ENCODE data around the gene OSBPL3.

OSBPL3 gene

DNA sequence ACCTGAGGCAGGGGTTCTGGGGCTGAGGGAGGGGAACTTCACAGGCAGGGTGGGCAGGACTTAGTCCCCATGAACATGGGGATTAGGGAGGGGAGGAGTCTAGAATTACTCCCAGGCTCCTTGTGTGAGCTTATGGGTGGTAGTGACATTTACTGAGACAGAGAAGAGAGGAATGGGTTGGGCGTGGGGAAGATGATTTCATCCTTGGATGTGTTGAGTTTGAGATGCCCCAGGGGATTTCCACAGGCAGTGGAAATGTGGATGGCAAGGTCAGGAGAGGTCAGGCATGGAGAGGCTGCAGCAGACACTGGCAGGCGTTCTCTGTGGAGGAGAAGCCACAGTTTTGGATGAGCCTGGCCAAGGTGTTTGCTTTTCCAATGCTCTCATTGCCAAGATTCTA is 196.3 kb downstream of the OSBPL3 start:
- no peaks in the 10 kb centered on the region for H3K36me3 ChIP-seq
- H3K27ac ChIP-seq, result no peak overlapping the region
- no peak overlapping the region for H3K4me3 ChIP-seq (ENCODE audit: low read depth, low read length)
- DNase-seq, result no peak
- no peaks in the 10 kb centered on the region for H3K27me3 ChIP-seq (ENCODE audit: insufficient read depth, low read depth, severe bottlenecking)
- TF ChIP-seq CTCF (IDR thresholded peaks at IDR 0.05; ENCODE audit: low read depth, low read length), result no peak
- peaks cover 2% of the 10 kb centered on the region for H3K9me3 ChIP-seq (ENCODE audit: severe bottlenecking)

- Histone ChIP-seq H3K36me3 (no peaks in the 10 kb centered on the region), H3K4me3 (ENCODE audit: low read depth, low read length) (no peak overlapping the region), H3K27me3 (ENCODE audit: insufficient read depth, low read depth, severe bottlenecking) (no peaks in the 10 kb centered on the region), H3K27ac (no peak overlapping the region), H3K9me3 (ENCODE audit: severe bottlenecking) (peaks cover 2% of the 10 kb centered on the region)
- no peak for DNase-seq
- TF ChIP-seq CTCF (IDR thresholded peaks at IDR 0.05; ENCODE audit: low read depth, low read length), result no peak
Observed at GRCh38 chr7:24781106-24781505, 198.9 kb downstream of the OSBPL3 start.

- Histone ChIP-seq H3K27ac (peak overlapping the region; percentile 57; the same call in 1 of the 2 replicates), H3K36me3 (no peaks in the 10 kb centered on the region), H3K9me3 (ENCODE audit: severe bottlenecking) (peaks cover 2% of the 10 kb centered on the region), H3K27me3 (ENCODE audit: insufficient read depth, low read depth, severe bottlenecking) (no peaks in the 10 kb centered on the region), H3K4me3 (ENCODE audit: low read depth, low read length) (no peak overlapping the region)
- DNase-seq, result no peak
- TF ChIP-seq CTCF (IDR thresholded peaks at IDR 0.05; ENCODE audit: low read depth, low read length), result no peak
Observed at GRCh38 chr7:24779283-24779655, 200.7 kb downstream of the OSBPL3 start.

- no peak overlapping the region for H3K4me3 ChIP-seq (ENCODE audit: low read depth, low read length)
- TF ChIP-seq CTCF (IDR thresholded peaks at IDR 0.05; ENCODE audit: low read depth, low read length), result no peak
- peaks cover 2% of the 10 kb centered on the region for H3K9me3 ChIP-seq (ENCODE audit: severe bottlenecking)
- no peaks in the 10 kb centered on the region for H3K27me3 ChIP-seq (ENCODE audit: insufficient read depth, low read depth, severe bottlenecking)
- H3K36me3 ChIP-seq, result no peaks in the 10 kb centered on the region
- H3K27ac ChIP-seq, result peak overlapping the region; percentile 57; the same call in 1 of the 2 replicates
- peak; percentile 51 for DNase-seq
Observed at GRCh38 chr7:24778543-24779282, 201.3 kb downstream of the OSBPL3 start.

GRCh38 chr7:24777806-24778205 is 202.2 kb downstream of the OSBPL3 start:
- Histone ChIP-seq H3K27me3 (ENCODE audit: insufficient read depth, low read depth, severe bottlenecking) (no peaks in the 10 kb centered on the region), H3K4me3 (ENCODE audit: low read depth, low read length) (no peak overlapping the region), H3K9me3 (ENCODE audit: severe bottlenecking) (no peaks in the 10 kb centered on the region), H3K36me3 (no peaks in the 10 kb centered on the region), H3K27ac (no peak overlapping the region)
- no peak for TF ChIP-seq CTCF (IDR thresholded peaks at IDR 0.05; ENCODE audit: low read depth, low read length)
- no peak for DNase-seq

DNA sequence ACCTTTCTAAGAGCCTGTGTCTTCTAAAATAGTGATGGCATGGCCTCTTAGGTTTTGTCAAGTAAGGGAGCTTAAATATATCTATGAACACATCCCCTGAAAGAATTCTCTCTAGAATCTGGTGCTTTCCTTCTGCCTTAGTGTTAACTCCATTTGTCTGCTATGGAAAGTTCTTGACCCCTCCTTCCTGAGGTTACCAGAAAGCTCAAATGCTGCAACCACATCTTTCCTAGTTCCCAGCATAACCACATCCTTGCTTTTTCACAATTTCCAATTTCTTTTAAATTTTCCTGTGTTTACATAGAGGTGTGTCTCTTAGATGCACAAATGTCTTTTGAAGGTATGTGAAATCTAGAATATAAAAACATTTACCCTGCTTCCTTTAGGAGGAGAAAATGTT is 206.3 kb downstream of the OSBPL3 start:
- H3K4me3 ChIP-seq (ENCODE audit: low read depth, low read length), result no peak overlapping the region
- no peaks in the 10 kb centered on the region for H3K36me3 ChIP-seq
- no peaks in the 10 kb centered on the region for H3K9me3 ChIP-seq (ENCODE audit: severe bottlenecking)
- H3K27ac ChIP-seq, result no peak overlapping the region
- no peak for DNase-seq
- TF ChIP-seq CTCF (IDR thresholded peaks at IDR 0.05; ENCODE audit: low read depth, low read length), result no peak
- H3K27me3 ChIP-seq (ENCODE audit: insufficient read depth, low read depth, severe bottlenecking), result no peaks in the 10 kb centered on the region

Measured in WERI-Rb-1 (cell line).